Caco-2 (cell line): ENCODE results near the gene ANKRD66. TPM values are rescaled to one million over a fixed set of nuclear protein-coding genes. Genes with fewer than 3 reads are reported as not detected.
A peak's percentile ranks its signal among the peaks of the same experiment; 100 is the strongest.

Experiments used
- BruUV-seq: library from RNA; stranded (reverse); fragments of 400-500 nt; replicated peaks from 2 replicates; lab custom pipeline; 2021; lab: Mats Ljungman, UMichigan
- CTCF ChIA-PET: fragments of 300-600 bp; sonication (Branson Sonifier 250); formaldehyde crosslinking; loops from one replicate; lab custom pipeline; 2022; ENCODE audit warnings: antibody characterized with exemption; lab: Charles Lee
- POLR2A ChIA-PET: fragments of 300-600 bp; sonication (Branson Sonifier 250); formaldehyde crosslinking; loops from one replicate; lab custom pipeline; 2022; ENCODE audit warnings: antibody characterized with exemption; lab: Charles Lee
- DNase-seq, 2 experiments: peaks; one replicate each; pipeline versions ENCODE4 v3.0.0 to v3.0.0-alpha.2; 2020 to 2022
- H3K27me3 ChIP-seq: replicated peaks from 2 replicates; pipeline ENCODE4 v1.6.0; 2011; ENCODE audit warnings: low read length; ENCODE audit not compliant: control insufficient read depth, insufficient read depth
- H3K36me3 ChIP-seq: 2 replicates; pipeline ENCODE4 v1.5.1; 2011; ENCODE audit warnings: low read length; ENCODE audit not compliant: control insufficient read depth, insufficient read depth
- H3K4me1 ChIP-seq: fragments of 250-450 bp; sonication (Bioruptor Pico); 2 replicates; pipeline ENCODE4 v1.5.1; 2020; ENCODE audit warnings: mild to moderate bottlenecking
- H3K4me3 ChIP-seq: 2 replicates; pipeline ENCODE4 v1.5.1; 2011; ENCODE audit warnings: low read depth, mild to moderate bottlenecking, control low read depth, low read length
- H3K9me3 ChIP-seq: fragments of 250-450 bp; sonication (Bioruptor Pico); 2 replicates; pipeline ENCODE4 v1.5.1; 2020; ENCODE audit warnings: mild to moderate bottlenecking, moderate library complexity
- H3K27ac Mint-ChIP-seq: one replicate; pipeline ENCODE4 v1.8.0; 2022; ENCODE audit warnings: mixed read lengths; ENCODE audit not compliant: unreplicated experiment
- H3K27me3 Mint-ChIP-seq: one replicate; pipeline ENCODE4 v1.8.0; 2022; ENCODE audit warnings: mixed read lengths; ENCODE audit not compliant: insufficient read depth, unreplicated experiment
- H3K36me3 Mint-ChIP-seq: one replicate; pipeline ENCODE4 v1.8.0; 2022; ENCODE audit warnings: mild to moderate bottlenecking, mixed read lengths; ENCODE audit not compliant: insufficient read depth, unreplicated experiment
- H3K4me1 Mint-ChIP-seq: one replicate; pipeline ENCODE4 v1.8.0; 2022; ENCODE audit warnings: low read depth, mixed read lengths; ENCODE audit not compliant: unreplicated experiment
- H3K4me3 Mint-ChIP-seq: one replicate; pipeline ENCODE4 v1.8.0; 2022; ENCODE audit warnings: mild to moderate bottlenecking, moderate library complexity, mixed read lengths; ENCODE audit not compliant: unreplicated experiment
- H3K9me3 Mint-ChIP-seq: one replicate; pipeline ENCODE4 v1.8.0; 2022; ENCODE audit warnings: mixed read lengths; ENCODE audit not compliant: unreplicated experiment
- CTCF ChIP-seq, 2 experiments: fragments of 200-600 bp in 1 of 2; IDR thresholded peaks; 1 replicate in 1 of 2; 2 replicates in 1 of 2; pipeline versions ENCODE4 v1.5.1 to v1.8.0; 2011 to 2022; ENCODE audit warnings: antibody characterized with exemption in 1 of 2, control low read depth in 1 of 2, inconsistent platforms in 1 of 2, low read depth in 1 of 2, low read length in 1 of 2, mild to moderate bottlenecking in 1 of 2, moderate library complexity in 1 of 2; ENCODE audit not compliant: insufficient read depth in 1 of 2, severe bottlenecking in 1 of 2, unreplicated experiment in 1 of 2
- intact Hi-C: fragments of 100-400 bp; cut with micrococcal nuclease; formaldehyde crosslinking; loops from one replicate; pipeline ENCODE4 v1.10.0; 2022; ENCODE audit not compliant: unreplicated experiment
- total RNA-seq: library from RNA; stranded (reverse); gene quantifications from 2 replicates; pipeline ENCODE4 v1.2.3, GENCODE V29; 2022

Gene ANKRD66
- total RNA-seq, 1 experiment from 2014 or later, result not detected

DNA sequence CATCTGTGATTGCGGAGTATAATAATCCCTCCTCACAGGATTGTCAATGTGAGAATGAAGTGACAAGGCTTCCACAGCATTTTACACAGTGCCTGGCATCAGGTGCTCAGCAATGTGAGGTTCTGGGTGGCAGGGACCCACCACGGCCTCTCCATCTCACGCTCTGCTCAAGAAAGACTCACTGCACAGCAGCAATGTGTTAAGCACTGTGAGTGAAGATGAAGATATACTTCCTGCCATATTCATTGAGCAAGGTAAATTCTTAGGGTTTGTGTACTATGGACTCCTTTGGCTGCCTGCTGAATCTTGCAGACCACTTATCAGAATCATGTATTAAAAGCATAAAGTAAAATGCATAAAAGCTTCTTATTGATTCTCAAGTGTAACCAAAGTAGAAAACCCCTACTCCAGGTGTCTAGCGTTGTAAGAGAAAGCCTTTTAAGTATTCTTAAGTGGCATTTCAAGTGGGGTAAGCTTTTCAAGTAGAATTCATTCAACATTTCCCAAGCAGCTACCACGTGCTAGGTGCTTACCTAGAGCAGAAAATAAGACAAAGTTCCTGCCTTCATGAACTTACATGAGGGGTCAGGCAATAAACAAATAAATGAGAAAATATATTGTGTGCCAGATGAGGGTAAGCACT, 29.5 kb downstream of the ANKRD66 start:
- intact Hi-C loops, result no loop called here
- Mint-ChIP-seq H3K36me3 (no peaks in the 10 kb centered on the region), H3K9me3 (peaks cover 10% of the 10 kb centered on the region), H3K27me3 (no peaks in the 10 kb centered on the region), H3K4me3 (no peak overlapping the region), H3K27ac (no peak overlapping the region), H3K4me1 (no peaks in the 10 kb centered on the region)
- POLR2A ChIA-PET, result no interaction called here
- H3K4me1 ChIP-seq, result no peaks in the 10 kb centered on the region
- H3K27me3 ChIP-seq, result no peaks in the 10 kb centered on the region
- no peak for TF ChIP-seq CTCF (IDR thresholded peaks at IDR 0.05; ENCODE audit: insufficient read depth in 1 of 2, low read depth in 1 of 2, low read length in 1 of 2, severe bottlenecking in 1 of 2, unreplicated experiment in 1 of 2)
- CTCF ChIA-PET, result no interaction called here
- H3K36me3 ChIP-seq, result no peaks in the 10 kb centered on the region
- no TSS peak for BruUV-seq
- no peak for DNase-seq
- H3K9me3 ChIP-seq, result no peaks in the 10 kb centered on the region
- no peak overlapping the region for H3K4me3 ChIP-seq

- CTCF ChIA-PET, result no interaction called here
- intact Hi-C loops, result no loop called here
- Mint-ChIP-seq H3K4me3 (no peak overlapping the region), H3K36me3 (no peaks in the 10 kb centered on the region), H3K27me3 (no peaks in the 10 kb centered on the region), H3K27ac (no peak overlapping the region), H3K9me3 (peaks cover 10% of the 10 kb centered on the region), H3K4me1 (no peaks in the 10 kb centered on the region)
- Histone ChIP-seq H3K36me3 (no peaks in the 10 kb centered on the region), H3K27me3 (no peaks in the 10 kb centered on the region), H3K4me3 (no peak overlapping the region), H3K4me1 (no peaks in the 10 kb centered on the region), H3K9me3 (no peaks in the 10 kb centered on the region)
- BruUV-seq, result no TSS peak
- no peak for DNase-seq
- POLR2A ChIA-PET, result no interaction called here
- TF ChIP-seq CTCF (IDR thresholded peaks at IDR 0.05; ENCODE audit: insufficient read depth in 1 of 2, low read depth in 1 of 2, low read length in 1 of 2, severe bottlenecking in 1 of 2, unreplicated experiment in 1 of 2), result no peak
Measured at GRCh38 chr6:46777476-46778346, 31.0 kb downstream of the ANKRD66 start.

DNA sequence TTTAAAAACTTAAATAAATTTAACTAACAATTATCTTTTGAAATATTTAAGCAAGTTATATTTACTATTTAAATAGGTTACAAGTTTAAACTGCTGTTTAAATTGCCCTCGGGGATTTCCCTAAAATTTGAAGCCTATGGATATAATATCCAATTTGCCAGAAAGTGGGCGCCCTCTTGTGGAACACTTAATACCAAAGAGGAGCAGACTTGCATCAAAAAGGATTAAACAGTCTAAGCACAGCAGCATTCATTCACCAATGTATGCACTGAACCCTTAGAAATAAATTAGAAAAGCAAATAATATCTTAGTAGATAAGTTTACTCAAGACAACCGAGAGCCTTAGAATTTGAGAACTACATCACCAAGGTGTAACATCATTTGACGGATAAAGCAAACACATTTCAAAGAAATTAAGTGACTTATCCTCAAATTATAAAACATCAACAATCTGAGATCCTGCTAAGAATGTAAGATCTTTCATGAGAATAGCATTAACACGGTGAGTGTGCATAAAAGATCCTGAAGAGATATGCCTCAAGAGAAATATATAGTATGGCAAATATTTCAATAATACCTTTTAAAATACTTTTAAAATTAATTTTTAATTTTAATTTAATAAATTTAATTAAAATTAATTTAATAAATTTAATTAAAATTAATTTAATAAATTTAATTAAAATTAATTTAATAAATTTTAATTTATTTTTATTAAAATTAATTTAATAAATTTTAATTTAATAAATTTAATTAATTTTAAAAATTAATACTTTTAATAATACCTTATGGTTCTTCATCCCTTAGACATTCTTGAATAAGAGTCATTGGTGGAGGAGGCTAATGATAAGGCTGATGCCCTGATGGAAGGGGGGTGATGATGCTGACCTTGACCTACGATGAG, 35.0 kb downstream of the ANKRD66 start:
- Mint-ChIP-seq H3K36me3 (no peaks in the 10 kb centered on the region), H3K27me3 (no peaks in the 10 kb centered on the region)
- POLR2A ChIA-PET, result no interaction called here

More for the DNA sequence above, 35.0 kb downstream of the ANKRD66 start:
- Mint-ChIP-seq H3K27ac (no peak overlapping the region), H3K4me1 (peaks cover 7% of the 10 kb centered on the region), H3K9me3 (no peaks in the 10 kb centered on the region), H3K4me3 (no peak overlapping the region)
- Histone ChIP-seq H3K9me3 (no peaks in the 10 kb centered on the region), H3K4me3 (no peak overlapping the region), H3K36me3 (no peaks in the 10 kb centered on the region), H3K4me1 (no peaks in the 10 kb centered on the region), H3K27me3 (no peaks in the 10 kb centered on the region)
- BruUV-seq, result no TSS peak
- DNase-seq, result peak; percentile 48 to 68
- peak; percentile 66 to 67 for TF ChIP-seq CTCF (IDR thresholded peaks at IDR 0.05; ENCODE audit: insufficient read depth in 1 of 2, low read depth in 1 of 2, low read length in 1 of 2, severe bottlenecking in 1 of 2, unreplicated experiment in 1 of 2)
- intact Hi-C loops, result loop anchor here (1.0 to 5.0 kb wide), 3 partner anchors 47 to 362 kb away; partner anchors contain the start of genes CYP39A1 and SLC25A27
- CTCF ChIA-PET, result no interaction called here
